Peyer's patch (tissue), 4 donors: ENCODE results near the gene TBCC.

Experiments used
- CTCF ChIP-seq, 6 experiments: fragments of 450-650 bp in 4 of 6; fragments of 200-600 bp in 2 of 6; sonication (generic) in 1 of 6; IDR thresholded peaks; one replicate each; pipeline ENCODE4 v1.5.1; 2017 to 2019; ENCODE audit warnings: antibody characterized with exemption in 6 of 6, mild to moderate bottlenecking in 3 of 6, moderate library complexity in 1 of 6
- POLR2A ChIP-seq, 2 donors: fragments of 450-650 bp; IDR thresholded peaks; one replicate each; pipeline ENCODE4 v1.5.1; 2017; ENCODE audit warnings: antibody characterized with exemption in 2 of 2, mild to moderate bottlenecking in 2 of 2, moderate library complexity in 2 of 2

DNA sequence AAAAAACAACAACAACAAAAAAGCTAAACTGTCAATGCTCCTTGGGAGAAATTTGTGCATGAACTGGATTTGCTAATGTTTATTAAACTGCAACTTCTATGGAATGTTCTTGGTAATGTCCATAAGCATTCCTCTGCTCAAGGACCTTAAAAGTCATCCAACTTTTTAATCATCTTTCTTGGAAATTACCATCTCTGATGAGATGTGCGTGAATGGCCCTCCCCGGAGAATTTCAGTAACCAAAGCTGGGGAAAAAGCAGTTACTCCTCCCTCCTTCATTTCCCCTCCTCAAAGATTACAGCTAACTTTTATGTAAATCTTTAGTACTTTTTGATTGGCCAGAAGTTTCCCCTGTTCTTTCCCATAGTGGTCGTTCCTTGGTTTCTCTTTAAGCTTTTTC lies 5.2 kb downstream of the TBCC start:
- TF ChIP-seq CTCF (IDR thresholded peaks at IDR 0.05) (no peak), POLR2A (IDR thresholded peaks at IDR 0.05) (no peak)
